ENCODE data around the gene ALB.
"Not testable (repeated sequence)": the region's sequence is repeated elsewhere in the genome, so short reads cannot be mapped to it uniquely, and the experiment has no call there.

ALB gene

GRCh38 chr4:73381214-73381613 lies 22.9 kb upstream of the ALB start:
- TF ChIP-seq CTCF (IDR thresholded peaks at IDR 0.05; ENCODE audit: insufficient read depth, low read depth, low read length, missing control alignments) = no peak
- DNase-seq (ENCODE audit: low read depth) = no peak

DNA sequence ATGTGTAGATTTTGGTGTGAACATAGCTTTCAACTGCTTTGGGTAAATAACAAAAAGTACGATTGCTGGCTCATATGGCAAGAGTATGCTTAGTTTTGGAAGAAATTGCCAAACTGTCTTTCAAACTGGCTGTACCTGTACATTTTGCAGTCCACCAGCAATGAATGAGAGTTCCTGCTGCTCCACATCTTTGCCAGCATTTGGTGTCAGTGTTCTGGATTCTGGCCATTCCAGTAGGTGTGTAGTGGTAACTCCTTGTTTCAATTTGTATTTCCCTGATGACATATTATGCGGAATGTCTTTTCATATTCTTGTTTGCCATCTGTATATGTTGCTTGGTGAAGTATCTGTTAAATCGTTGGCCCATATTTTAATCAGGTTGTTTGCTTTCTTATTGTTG lies 20.6 kb upstream of the ALB start:
- no peak for TF ChIP-seq CTCF (IDR thresholded peaks at IDR 0.05; ENCODE audit: insufficient read depth, low read depth, low read length, missing control alignments)
- H3K4me3 ChIP-seq (ENCODE audit: low read depth, low read length) = no peak overlapping the region
- no peak for DNase-seq (ENCODE audit: low read depth)

More at GRCh38 chr4:73381214-73381613, 22.9 kb upstream of the ALB start:
- no peak overlapping the region for H3K4me3 ChIP-seq (ENCODE audit: low read depth, low read length)

DNA sequence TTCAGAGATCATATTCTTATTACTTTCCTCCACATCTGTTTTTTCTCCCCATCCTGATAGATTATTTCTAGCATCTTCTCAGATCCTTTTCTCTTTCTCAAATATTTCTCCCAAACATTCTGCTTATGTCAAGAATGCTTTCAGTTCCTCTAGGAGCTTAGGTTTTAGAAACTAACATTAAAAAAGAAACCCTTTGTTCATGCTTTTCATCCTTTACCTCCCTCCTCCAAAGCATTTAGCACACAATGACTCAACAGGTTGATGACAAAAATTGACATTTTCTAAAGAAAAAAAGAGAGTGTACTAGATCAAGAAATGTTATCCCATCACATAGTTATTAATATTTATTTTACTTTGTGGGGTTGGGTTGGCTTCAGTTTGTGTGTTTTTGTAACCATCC lies 16.5 kb upstream of the ALB start:
- TF ChIP-seq CTCF (IDR thresholded peaks at IDR 0.05; ENCODE audit: insufficient read depth, low read depth, low read length, missing control alignments) = no peak
- no peak for DNase-seq (ENCODE audit: low read depth)
- no peak overlapping the region for H3K4me3 ChIP-seq (ENCODE audit: low read depth, low read length)

- no peak overlapping the region for H3K4me3 ChIP-seq (ENCODE audit: low read depth, low read length)
- DNase-seq (ENCODE audit: low read depth) = no peak
- no peak for TF ChIP-seq CTCF (IDR thresholded peaks at IDR 0.05; ENCODE audit: insufficient read depth, low read depth, low read length, missing control alignments)
Observed at GRCh38 chr4:73388887-73389286, 15.2 kb upstream of the ALB start.

DNA sequence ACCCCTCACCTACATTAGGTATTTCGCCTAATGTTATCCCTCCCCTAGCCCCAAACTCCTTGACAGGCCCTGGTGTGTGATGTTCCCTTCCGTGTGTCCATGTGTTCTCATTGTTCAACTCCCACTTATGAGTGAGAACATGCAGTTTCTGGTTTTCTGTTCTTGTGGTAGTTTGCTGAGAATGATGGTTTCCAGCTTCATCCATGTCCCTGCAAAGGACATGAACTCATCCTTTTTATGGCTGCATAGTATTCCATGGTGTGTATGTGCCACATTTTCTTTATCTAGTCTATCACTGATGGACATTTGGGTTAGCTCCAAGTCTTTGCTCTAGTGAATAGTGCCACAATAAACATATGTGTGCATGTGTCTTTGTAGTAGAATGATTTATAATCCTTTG lies 14.4 kb upstream of the ALB start:
- DNase-seq (ENCODE audit: low read depth); H3K4me3 ChIP-seq (ENCODE audit: low read depth, low read length): not testable (repeated sequence)

- TF ChIP-seq CTCF (IDR thresholded peaks at IDR 0.05; ENCODE audit: insufficient read depth, low read depth, low read length, missing control alignments) = no peak
- H3K4me3 ChIP-seq (ENCODE audit: low read depth, low read length) = no peak overlapping the region
- no peak for DNase-seq (ENCODE audit: low read depth)
Observed at GRCh38 chr4:73391774-73392173, 12.3 kb upstream of the ALB start.

DNA sequence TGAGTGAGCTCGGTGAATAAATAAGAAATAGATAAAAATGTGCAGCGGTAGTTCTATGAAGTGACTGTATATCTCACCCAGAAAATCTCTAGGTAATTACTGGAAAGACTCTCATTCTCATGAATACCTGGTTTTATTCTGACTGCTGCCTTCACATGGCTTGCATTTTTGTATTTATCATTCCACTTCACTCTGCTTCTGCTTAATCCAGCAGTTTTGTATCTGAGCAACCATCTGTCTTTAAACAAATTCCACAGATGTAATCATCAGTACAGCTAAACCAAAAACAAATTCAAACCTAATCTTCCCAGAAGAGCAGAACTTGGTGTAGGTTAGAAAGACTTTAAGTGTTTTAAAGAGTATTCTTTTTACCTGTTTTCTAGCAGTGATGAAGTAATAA lies 11.2 kb upstream of the ALB start:
- no peak for DNase-seq (ENCODE audit: low read depth)
- no peak for TF ChIP-seq CTCF (IDR thresholded peaks at IDR 0.05; ENCODE audit: insufficient read depth, low read depth, low read length, missing control alignments)

GRCh38 chr4:73396304-73396703 lies 7.8 kb upstream of the ALB start:
- no peak for TF ChIP-seq CTCF (IDR thresholded peaks at IDR 0.05; ENCODE audit: insufficient read depth, low read depth, low read length, missing control alignments)
- no peak overlapping the region for H3K4me3 ChIP-seq (ENCODE audit: low read depth, low read length)
- no peak for DNase-seq (ENCODE audit: low read depth)

More for the DNA sequence above, 11.2 kb upstream of the ALB start:
- H3K4me3 ChIP-seq (ENCODE audit: low read depth, low read length) = no peak overlapping the region

Measured in GM12865 (cell line).